GM21528 (cell line): Measurements from ENCODE around the gene NHSL2.
"Not testable (repeated sequence)": the region's sequence is repeated elsewhere in the genome, so short reads cannot be mapped to it uniquely, and the experiment has no call there.

Experiments
- ATAC-seq: cut with Tn5 transposase; IDR thresholded peaks from one replicate; pipeline ENCODE4 v1.9.1; 2021; ENCODE audit warnings: mild to moderate bottlenecking, moderate library complexity; ENCODE audit not compliant: unreplicated experiment, low FRiP score

The NHSL2 gene

DNA sequence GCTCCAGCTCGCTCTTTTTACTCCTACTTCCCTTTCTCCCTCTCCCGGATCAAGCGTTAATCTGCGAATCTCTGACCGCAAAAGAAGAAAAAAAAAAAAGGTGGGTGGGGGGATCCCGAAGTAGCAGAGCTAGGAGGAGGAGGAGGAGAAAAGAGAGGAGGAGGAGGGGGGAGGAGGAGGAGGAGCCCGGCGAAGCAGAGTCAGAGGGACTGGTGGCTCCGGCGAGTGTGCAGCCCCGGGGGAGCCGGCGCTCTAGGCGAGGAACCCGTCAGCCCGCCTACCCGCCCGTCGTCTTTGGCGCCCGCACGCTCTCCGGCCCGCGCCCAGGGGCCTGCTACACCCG, at the start of gene NHSL2:
Gene NHSL2, plus strand, starts transcription at position 203 of the 343 bp plus-strand sequence.
- no peak for ATAC-seq

DNA sequence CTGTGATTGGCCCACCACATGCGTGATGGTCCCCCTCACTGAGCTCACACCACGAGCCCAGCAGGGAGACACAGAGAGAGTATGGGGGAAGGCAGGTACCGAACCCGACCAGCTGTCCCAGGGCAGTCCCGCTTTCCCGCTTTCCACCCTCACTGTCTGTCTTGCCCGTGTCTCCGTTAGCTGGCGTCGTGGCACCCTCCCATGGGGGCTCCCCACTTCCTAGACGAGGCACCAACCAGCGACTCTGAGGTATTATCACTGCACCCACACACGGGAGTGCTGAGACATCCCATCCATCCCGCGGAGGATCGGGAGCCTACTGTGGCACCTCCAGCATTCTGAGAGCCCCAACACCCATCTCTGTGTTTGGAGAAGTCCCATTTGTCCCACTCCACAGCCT, 43.0 kb upstream of the NHSL2 start:
- no peak for ATAC-seq

- not testable (repeated sequence) for ATAC-seq
Observed at GRCh38 chrX:71869566-71869965, 41.1 kb upstream of the NHSL2 start.

DNA sequence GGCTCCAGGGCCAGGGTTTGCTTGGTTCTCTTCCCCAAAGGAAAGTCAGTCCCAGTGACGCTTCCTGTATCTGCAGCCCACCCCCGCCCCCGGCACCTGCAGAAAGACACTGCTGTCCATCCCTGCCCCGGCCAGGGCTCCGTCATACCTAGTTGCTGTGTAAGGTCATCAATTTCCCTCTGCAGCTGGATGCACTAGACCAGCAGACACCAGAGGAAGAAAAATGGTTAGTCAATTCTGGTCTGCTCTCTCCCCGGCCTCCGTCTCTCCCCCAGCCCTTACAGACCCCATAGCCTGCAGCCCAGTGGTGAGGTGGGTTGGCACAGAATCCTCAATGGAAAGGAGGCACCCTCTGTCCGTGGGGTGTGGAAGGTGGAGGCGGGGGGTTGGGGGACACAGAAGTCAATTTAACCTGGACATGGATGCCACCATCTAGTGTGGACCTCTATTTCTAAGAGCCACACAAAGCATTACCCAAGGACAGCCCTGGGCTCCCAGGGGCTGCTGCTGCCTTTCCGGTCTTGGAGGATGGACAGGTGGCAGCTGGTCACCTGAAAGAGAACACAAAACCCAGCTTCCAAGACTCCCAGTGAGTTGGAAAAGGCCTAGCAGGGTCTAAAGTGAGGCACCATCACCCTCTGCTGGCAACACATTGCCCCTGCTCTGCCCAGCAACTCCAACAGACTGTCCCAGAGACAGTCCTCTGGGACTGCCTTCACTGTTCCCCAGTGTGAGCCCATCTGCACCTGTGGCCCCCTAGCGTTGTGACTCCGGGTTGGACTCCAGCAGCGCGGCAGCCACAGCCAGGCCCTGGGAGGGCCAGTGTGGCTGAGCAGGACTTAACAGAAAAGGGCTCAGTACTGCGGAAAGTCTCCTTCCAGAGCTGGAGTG, 40.2 kb upstream of the NHSL2 start:
- no peak for ATAC-seq

- ATAC-seq: no peak
Observed at GRCh38 chrX:71871367-71871766, 39.3 kb upstream of the NHSL2 start.

DNA sequence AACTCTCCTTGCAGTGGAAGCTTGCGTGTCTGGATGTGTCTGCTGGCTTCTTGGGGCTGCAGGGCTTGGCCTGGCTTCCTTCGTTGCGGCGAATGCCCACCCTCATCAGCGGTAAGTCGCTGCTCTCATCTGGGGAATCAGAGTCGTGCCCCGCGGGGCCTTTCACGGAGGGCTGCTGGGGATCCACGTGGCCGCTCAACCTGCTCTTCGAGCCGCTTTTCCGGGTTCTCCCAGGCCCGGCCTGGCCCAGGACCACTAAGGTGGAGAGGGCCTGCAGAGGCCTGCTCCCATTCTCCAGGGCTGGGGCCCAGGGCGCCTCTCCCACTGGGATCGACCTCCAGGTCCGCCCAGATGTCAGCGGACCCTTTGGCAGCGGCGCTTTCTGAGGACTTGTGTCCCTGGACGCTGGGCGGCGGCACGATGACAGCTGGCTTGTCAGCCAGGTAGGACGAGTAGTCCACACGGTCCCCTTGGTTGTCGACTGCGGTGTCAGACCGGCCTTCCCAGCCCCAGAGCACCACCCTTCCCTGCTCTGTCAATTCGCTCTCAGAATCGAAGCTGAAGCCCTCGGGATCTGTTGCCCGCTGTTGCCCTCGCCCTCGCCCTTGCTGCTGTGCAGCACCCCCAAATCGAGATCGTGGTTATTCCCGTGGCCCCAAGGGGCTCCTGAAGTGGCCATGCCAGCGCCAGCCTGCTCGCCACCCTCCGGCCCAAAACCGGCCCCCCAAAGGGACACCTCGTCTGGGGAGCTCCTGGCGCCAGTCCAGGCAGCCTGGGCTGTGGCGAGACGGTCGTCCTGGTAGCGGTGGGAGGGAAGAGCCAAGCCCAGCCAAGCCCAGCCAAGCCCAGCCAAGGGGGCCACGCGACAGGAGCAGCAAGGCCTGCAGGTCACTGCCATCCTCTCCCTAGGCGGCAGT, 37.8 kb upstream of the NHSL2 start:
- ATAC-seq: no peak

DNA sequence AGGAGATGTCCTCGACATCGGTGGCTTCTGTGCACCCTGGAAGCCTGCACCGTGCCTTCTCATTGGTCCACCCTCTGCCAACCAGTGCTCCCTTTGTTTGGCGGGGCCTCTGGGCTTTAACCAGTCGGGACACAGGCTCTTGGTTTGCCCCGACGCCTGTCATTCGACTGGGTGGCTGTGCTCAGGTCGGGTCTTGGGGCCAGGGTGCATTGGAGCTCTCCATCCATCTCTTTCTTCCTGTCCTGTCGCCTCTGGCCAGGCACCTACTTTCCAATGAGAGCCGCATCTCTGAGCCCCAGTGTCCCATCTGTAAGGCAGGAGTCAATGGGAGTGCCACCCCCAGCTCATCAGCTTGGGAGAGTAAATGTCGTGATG, 37.2 kb upstream of the NHSL2 start:
- no peak for ATAC-seq

- not testable (repeated sequence) for ATAC-seq
Observed at GRCh38 chrX:71876841-71877240, 33.8 kb upstream of the NHSL2 start.

DNA sequence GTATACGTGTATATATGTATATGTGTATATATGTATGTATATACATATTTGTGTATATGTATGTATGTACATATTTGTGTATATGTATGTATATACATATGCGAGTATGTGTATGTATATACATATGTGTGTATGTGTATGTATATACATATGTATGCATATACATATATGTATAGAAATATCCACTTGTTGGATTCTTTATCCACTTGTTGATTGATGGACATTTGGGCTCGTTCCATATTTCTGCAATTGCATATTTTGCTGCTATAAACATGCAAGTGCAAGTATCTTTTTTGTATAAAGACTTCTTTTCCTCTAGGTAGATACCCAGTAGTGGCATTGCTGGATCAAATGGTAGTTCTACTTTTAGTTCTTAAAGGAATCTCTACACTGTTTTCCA, 25.5 kb upstream of the NHSL2 start:
- ATAC-seq: no peak

DNA sequence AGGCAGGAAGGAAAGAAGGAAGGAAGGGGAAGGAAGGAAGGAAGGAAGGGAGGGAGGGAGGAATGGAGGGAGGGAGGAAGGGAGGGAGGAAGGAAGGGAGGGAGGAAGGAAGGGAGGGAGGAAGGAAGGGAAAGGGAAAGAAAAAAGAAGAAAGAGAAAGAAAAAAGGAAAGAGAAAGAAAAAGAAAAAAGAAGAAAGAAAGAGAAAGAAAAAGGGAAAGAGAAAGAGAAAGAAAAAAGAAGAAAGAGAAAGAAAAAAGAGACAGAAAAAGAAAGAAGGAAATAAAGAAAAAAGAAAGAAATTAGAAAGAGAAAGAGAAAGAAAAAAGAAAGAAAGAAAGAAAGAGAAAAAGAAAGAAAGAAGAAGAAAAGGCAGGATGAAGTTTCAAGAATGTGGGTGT, 15.0 kb upstream of the NHSL2 start:
- no peak for ATAC-seq

DNA sequence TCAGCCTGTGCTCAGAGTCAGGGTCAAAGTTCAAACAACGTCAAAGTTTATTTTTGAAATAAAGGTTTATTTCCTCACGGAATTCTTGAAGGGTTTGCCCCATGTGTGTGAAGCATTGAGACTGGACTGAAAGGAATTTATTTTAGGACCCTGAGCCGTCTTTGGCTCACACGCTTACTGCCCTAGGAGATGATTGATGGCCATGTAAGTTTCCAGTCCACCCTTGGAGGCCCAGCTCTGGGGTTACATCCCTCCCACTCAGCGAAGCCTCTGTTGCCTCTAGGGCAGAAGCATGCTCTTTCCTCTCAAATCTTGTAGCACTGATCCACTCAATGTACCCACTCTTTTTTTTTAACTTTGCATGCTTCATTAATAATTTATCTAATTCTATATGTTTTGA, 4.5 kb upstream of the NHSL2 start:
- ATAC-seq: no peak

DNA sequence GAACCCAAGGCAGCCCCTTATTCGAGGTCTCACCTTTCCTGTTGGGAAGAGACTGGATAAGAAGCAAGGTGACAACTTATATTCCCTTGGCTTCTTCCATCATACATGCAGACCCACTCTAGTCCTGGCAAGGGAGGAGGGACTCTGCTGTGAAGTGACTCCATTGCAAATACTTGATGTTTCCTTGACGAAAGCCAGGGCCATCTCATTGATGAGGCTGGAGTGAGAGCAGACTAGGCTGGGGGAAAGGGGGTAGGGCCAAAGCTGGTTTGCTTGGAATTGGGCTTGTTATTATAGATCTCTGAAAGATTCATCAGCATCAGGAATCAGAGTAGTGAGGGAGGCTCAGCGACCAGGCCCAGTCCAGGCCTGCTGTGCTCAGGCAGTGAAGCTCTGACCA, 2.3 kb upstream of the NHSL2 start:
- ATAC-seq: no peak

- ATAC-seq: no peak
Observed at GRCh38 chrX:71909956-71910355, 689 bp upstream of the NHSL2 start.

GRCh38 chrX:71910986-71911730, 513 bp downstream of the NHSL2 start:
- no peak for ATAC-seq

DNA sequence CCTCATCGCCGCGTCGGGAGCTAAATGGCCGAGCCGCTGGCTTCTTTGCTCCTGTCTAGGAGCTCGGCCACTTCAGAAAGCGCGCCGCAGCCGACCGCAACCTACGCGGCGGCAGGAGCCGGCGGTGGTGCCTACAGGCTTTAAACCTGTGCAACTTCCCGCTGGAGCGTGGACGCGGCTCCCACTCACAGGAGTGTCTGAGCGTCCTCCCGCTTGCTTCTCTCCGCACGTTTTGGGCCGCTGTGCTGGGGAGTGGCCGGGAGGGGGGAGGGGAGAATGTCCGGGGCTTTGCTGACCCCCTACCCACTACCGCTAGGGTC, 1.0 kb downstream of the NHSL2 start:
- no peak for ATAC-seq

- no peak for ATAC-seq
Observed at GRCh38 chrX:71912156-71912555, 1.5 kb downstream of the NHSL2 start.

- no peak for ATAC-seq
Observed at GRCh38 chrX:71913156-71913950, 2.7 kb downstream of the NHSL2 start.

GRCh38 chrX:71917621-71918343, 7.1 kb downstream of the NHSL2 start:
- no peak for ATAC-seq

DNA sequence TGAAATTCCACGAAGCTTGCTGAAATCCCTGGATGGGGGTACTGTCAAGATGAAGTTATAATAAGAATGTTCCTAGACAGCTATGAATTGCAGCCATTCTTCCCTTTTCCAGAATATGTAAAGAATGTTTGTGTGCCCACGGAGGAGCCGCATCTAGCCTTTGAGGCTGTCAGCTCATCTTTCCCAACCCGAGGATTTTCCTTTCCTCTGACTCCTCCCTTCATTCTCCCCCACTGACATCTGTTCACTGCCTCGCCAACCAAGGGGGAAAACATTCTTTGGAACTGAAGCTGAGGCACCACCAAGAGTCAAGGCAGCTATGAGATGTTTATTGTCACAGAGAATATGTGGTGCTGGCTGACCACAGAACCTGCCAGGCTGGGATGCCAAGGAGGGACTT, 8.8 kb downstream of the NHSL2 start:
- ATAC-seq: no peak

DNA sequence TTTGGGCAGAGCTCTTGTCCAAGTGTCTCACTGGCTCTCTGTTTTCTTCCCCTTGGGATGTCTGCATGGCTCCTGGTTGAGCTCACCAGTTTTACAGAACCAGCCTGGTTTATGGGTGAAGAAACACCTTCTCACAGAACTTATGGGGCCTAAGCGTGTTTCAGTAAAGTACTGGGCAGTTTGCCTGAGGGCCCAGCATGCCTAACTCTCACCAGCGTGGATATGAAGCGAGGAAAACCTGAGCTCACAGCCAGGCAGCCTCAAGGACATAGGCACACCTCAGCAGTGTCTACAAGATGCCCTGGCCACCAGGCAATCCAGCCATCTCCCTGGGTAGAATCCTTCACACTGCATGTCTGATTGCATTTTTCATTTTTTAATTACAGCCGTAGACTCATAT, 9.2 kb downstream of the NHSL2 start:
- no peak for ATAC-seq
